GM12892 (cell line): ENCODE data around the gene USP34.

Experiments used
- POLR2A ChIP-seq: IDR thresholded peaks from 2 replicates; pipeline ENCODE4 v1.6.1; 2011; ENCODE audit warnings: low read depth, low read length, control low read depth
- POLR2AphosphoS5 ChIP-seq: IDR thresholded peaks from 2 replicates; pipeline ENCODE4 v1.6.1; 2011; ENCODE audit warnings: low read depth, low read length, control low read depth
- TAF1 ChIP-seq: IDR thresholded peaks from 2 replicates; pipeline ENCODE4 v1.6.1; 2011; ENCODE audit warnings: low read depth, mild to moderate bottlenecking, control low read depth, low read length, borderline replicate concordance

DNA sequence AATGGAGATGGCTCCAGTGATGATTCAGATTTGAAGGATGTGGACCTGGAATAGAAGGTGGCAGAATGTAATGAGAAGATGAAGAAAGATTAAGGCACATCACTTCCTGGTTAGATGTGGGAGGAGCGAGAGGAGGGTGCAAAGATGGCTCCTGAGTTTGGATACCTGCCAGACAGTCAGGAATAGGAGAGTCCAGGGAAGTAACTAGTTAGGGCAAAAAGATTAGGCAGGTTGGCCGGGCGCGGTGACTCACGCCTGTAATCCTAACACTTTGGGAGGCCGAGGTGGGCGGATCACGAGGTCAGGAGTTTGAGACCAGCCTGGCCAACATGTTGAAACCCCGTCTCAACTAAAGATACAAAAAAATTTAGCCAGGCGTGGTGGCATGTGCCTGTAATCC is 303.3 kb downstream of the USP34 start:
- no peak for TF ChIP-seq POLR2A
- no peak for TF ChIP-seq POLR2AphosphoS5
- TF ChIP-seq TAF1 = no peak
